ENCODE data around the gene PRR20G.
"Not testable (repeated sequence)": the region's sequence is repeated elsewhere in the genome, so short reads cannot be mapped to it uniquely, and the experiment has no call there.

Gene PRR20G

DNA sequence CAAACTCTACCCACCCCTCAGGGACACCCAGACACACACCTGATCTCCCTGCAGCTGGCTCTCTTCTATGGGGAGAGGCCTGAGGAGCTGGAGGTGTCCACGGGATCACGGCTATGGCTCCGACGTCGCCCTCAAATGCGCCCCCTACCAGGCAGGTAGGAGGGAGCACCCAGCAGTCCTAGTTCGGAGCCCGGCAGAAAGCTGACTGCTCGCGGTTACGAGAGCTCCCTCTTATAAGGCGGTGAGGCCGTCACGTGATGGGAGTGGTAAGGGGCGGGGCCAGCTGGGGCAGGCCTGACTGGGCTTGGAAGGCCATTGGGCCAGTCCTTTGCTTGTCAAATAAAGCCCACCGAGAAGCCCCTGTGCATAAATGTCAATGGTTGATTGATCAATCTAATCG, at the start of gene PRR20G:
Gene PRR20G, minus strand, starts transcription at position 207 of the 400 bp plus-strand sequence. CDS start 681 bp downstream, outside the sequence.
- DNase-seq = no peak

GRCh38 chr3:127337001-127337400, 49.2 kb upstream of the PRR20G start:
- DNase-seq = no peak

GRCh38 chr3:127336101-127336500, 48.3 kb upstream of the PRR20G start:
- DNase-seq = no peak

- DNase-seq = no peak
Observed at GRCh38 chr3:127330385-127330784, 42.5 kb upstream of the PRR20G start.

DNA sequence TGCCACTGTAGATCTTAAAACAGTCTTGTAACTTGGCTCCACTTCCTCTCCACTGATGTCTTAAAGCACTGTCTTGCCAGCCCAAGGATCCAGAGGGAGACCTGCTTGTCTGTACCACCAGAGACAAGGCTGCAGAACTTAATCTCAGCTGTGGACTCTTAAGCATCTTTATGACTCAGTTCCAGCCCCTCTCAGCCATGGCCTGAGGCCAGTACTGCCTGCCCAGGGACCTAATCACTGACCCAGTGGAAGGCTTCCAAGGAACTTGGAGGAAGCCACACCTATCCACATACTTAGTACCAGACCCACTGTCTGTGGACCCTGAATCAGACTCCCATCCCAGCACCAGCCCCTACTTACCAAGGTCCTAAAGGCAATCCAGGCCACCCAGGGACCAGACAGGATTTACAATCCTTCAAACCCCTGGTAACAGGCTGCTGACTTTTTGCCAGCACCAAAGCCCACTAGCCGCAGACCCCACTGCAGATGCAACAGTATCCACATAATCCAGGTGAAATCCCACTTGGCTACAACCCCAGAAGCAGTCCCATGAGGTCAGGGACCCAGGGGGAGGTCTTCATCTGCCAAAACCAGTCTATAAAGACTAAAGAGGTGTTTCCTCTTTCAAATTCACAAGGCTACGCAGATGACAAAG, 41.9 kb upstream of the PRR20G start:
- no peak for DNase-seq

- DNase-seq = no peak
Observed at GRCh38 chr3:127328421-127328820, 40.6 kb upstream of the PRR20G start.

DNA sequence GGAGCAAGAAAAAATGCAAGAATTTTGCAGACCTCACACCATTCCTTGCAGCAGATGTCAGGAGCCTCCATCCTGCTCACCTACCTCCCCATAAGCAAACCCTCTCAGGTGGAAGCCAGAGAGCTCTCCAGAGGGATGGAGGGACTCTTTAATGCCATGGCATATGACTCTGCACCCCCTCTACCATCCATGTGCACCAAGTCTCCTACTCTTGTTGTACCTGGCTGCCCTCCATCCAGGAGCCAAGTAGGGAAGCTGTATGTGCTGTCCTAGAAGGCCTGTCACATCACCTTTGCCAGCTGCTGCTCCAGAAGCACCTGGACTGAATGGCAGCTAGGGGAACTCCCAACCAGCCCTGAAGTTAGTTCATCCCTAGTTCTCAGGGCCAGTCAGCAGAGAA, 38.5 kb upstream of the PRR20G start:
- no peak for DNase-seq

DNA sequence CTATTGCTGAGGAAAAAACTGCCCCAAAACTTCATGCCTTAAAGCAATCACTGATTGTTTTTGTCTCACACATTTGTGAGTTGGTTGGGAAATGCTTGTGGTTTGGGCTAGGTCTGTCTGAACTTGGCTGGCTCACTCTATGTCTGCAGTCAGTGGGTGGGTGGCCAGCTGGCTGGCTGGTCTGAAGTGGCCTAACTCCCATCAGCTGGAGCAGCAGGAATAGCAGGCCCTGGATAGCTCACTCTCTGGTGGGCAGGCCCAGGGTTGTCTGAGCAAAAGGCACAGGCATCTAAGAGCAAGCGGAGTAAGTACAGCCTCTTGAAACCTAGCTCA, 37.7 kb upstream of the PRR20G start:
- DNase-seq = no peak

GRCh38 chr3:127324913-127325628, 37.2 kb upstream of the PRR20G start:
- DNase-seq = no peak

DNA sequence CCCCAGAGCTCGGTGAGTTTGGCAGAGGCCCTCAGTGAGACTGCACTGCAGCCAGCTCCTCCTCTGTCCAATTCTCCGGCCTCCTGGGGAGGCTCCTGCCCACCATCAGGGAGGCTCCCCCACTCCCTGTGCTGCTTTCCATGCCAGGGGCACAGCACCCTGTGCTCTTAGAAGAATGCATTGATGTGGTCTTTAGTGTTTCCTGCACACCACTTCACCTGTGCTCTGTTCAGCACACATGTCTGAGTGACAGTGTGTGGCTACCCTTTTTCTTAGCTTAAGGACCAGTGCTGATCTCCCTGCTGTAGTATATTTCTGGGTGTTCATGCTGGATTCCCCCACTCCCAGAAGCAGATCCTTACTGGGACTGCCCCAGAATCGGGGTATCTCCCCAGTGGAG, 36.2 kb upstream of the PRR20G start:
- no peak for DNase-seq

DNA sequence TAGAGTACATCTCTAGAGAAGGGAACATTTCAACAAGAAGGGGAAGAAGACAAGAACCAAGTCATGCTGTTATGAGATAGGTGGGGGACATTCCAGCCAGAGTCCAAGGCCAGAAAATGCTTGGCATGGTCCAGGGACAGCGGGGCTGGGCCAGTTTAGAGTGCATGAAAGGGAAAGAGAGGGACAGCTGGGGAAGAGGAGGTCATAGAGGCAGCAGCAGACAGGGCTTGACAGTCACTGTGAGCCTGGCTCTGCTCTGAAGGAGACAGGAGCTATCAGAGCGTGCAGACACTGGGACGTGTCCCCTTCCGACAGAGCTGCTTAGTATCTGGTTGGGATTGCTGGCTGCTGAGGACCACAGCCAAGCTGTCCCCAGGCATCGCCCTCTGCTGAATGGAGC, 35.7 kb upstream of the PRR20G start:
- no peak for DNase-seq

DNA sequence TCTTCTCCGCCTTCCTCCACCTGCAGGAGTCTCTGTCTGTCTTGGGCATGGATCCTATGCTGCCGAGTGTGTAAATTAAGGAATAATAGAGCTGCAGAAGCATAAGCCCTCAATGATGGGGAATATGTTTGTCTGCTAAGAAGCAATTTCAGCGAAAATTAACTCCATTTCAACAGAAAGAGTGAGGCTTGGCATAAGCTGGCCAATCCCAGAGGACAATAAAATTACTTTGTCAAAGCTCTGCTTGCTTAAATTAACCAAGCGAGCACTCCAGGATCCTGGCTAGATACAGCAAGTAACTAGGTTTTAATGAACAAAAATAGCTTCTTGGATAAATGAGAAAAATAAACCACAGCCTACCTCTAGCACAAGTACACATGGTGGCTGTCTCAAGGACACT, 33.5 kb upstream of the PRR20G start:
- no peak for DNase-seq

- DNase-seq = no peak
Observed at GRCh38 chr3:127320529-127321121, 32.8 kb upstream of the PRR20G start.

- DNase-seq = no peak
Observed at GRCh38 chr3:127316685-127317084, 28.8 kb upstream of the PRR20G start.

DNA sequence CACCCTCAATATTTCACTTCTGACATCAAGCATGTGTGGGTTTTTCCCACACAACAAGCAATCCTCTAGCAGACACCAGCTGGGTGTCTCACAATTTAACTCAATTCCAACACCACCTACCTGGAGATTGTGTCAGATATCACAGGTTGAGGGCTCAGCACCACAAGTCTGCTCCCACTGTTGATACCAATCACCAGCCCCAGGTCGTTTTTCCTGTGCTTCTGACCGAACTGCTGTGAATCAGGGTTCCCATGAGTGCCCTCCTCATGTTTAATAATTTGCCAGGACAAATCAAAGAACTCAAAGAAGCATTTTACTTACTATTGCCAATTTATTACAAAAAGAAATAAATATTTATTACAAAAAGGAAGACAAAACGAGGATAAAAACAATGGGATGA, 25.0 kb upstream of the PRR20G start:
- DNase-seq = no peak

DNA sequence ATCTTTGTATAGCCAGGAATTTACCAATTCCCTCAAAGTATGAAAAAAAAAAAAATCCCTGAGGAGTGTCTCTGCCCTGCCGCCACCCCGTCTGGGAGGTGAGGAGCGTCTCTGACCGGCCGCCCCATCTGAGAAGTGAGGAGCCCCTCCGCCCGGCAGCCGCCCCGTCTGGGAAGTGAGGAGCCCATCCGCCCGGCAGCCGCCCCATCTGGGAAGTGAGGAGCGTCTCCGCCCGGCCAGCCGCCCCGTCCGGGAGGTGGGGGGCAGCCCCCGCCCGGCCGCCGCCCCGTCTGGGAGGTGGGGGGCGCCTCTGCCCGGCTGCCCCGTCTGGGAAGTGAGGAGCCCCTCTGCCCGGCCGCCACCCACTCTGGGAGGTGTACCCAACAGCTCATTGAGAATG, 21.0 kb upstream of the PRR20G start:
- not testable (repeated sequence) for DNase-seq

- DNase-seq = no peak
Observed at GRCh38 chr3:127307916-127308315, 20.1 kb upstream of the PRR20G start.

GRCh38 chr3:127307112-127307835, 19.4 kb upstream of the PRR20G start:
- no peak for DNase-seq

- no peak for DNase-seq
Observed at GRCh38 chr3:127306361-127307111, 18.7 kb upstream of the PRR20G start.

GRCh38 chr3:127305499-127306060, 17.7 kb upstream of the PRR20G start:
- no peak for DNase-seq

DNA sequence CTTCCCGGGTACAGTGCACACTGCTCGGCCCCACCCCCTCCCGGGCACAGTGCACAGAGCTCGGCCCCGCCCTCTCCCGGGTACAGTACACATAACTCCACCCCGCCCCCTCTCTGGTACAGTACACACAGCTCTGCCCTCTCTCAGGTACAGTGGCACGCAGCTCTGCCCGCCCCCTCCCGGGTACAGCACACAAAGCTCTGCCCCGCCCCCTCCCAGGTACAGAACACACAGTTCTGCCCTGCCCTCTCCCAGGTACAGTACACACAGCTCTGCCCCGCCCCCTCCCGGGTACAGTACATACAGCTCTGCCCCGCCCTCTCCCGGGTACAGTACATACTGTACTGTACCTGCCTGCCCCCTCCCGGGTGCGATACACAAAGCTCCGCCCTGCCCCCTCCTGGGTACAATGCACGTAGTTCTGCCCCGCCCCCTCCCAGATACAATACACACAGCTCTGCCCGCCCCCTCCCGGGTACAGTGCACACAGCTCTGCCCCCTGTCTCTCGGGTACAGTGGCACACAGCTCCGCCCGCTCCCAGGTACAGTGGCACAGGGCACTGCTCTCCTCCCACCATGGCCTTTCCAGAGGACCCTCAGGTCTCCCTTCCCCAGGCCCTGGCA, 16.4 kb upstream of the PRR20G start:
- DNase-seq = no peak

DNA sequence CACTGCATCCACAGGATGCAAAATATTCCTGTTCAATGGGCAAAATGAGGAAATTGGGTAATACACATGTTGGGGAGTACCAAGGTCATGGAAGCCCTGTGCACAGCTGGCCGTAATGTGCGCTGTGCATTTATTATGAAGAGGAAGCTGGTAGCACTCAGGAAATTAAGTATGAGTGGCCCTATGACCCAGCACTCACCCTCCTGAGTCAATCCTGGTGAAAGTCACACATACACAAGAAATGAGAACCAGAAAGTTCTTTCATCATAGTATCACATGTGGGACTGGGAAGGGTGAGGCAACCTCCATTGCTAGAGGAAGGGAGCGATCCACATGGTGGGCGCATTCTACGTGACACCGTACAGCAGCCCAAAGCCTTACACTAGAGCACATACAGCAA, 11.4 kb upstream of the PRR20G start:
- DNase-seq = no peak

All from stimulated activated naive CD4-positive, alpha-beta T cell treated with Interleukin-2 at 50 U/mL for 16 hours (primary cell).